Stimulated activated CD4-positive, alpha-beta T cell treated with anti-CD3 and anti-CD28 coated beads, Interleukin-15, amount 100 ng/mL, for 48 hours (primary cell): ENCODE results near the gene MANSC1.
"Not testable (repeated sequence)": the region's sequence is repeated elsewhere in the genome, so short reads cannot be mapped to it uniquely, and the experiment has no call there.

Experiments used
- DNase-seq, 2 donors: peaks; one replicate each; pipeline ENCODE4 v3.0.0-alpha.2; 2020; ENCODE audit warnings: low read depth in 2 of 2

MANSC1 gene

GRCh38 chr12:12326262-12326661, 23.8 kb downstream of the MANSC1 start:
- no peak for DNase-seq

- DNase-seq, result no peak
Measured at GRCh38 chr12:12323591-12323990, 26.5 kb downstream of the MANSC1 start.

GRCh38 chr12:12323118-12323517, 26.9 kb downstream of the MANSC1 start:
- no peak for DNase-seq

- no peak for DNase-seq
Measured at GRCh38 chr12:12319451-12320183, 30.4 kb downstream of the MANSC1 start.

GRCh38 chr12:12315838-12316237, 34.2 kb downstream of the MANSC1 start:
- no peak for DNase-seq

- not testable (repeated sequence) for DNase-seq
Measured at GRCh38 chr12:12310695-12311094, 39.3 kb downstream of the MANSC1 start.

- DNase-seq, result no peak
Measured at GRCh38 chr12:12305568-12306300, 44.3 kb downstream of the MANSC1 start.

- DNase-seq, result no peak
Measured at GRCh38 chr12:12302976-12303375, 47.1 kb downstream of the MANSC1 start.

- DNase-seq, result no peak
Measured at GRCh38 chr12:12301122-12301521, 48.9 kb downstream of the MANSC1 start.

GRCh38 chr12:12297201-12297830, 52.7 kb downstream of the MANSC1 start:
- DNase-seq, result no peak

GRCh38 chr12:12294215-12295005, 55.6 kb downstream of the MANSC1 start:
- DNase-seq, result no peak

- DNase-seq, result no peak
Measured at GRCh38 chr12:12290206-12290605, 59.8 kb downstream of the MANSC1 start.

- DNase-seq, result no peak
Measured at GRCh38 chr12:12286441-12286840, 63.6 kb downstream of the MANSC1 start.

GRCh38 chr12:12282761-12283425, 67.1 kb downstream of the MANSC1 start:
- no peak for DNase-seq

GRCh38 chr12:12282202-12282601, 67.8 kb downstream of the MANSC1 start:
- DNase-seq, result no peak

GRCh38 chr12:12281134-12281533, 68.9 kb downstream of the MANSC1 start:
- DNase-seq, result no peak

- no peak for DNase-seq
Measured at GRCh38 chr12:12278899-12279298, 71.1 kb downstream of the MANSC1 start.
